ENCODE results near the gene ZCCHC18. TPM values are rescaled to one million over a fixed set of nuclear protein-coding genes. Genes with fewer than 3 reads are reported as not detected.

ZCCHC18 gene
- total and polyA plus RNA-seq, 2 of the 4 experiments (the other 2 are of a cell fraction): 0.36 to 1.5 TPM

Other genes starting within 250 kb of the ZCCHC18 start
- gene TMSB15B, start 149.9 kb upstream of the ZCCHC18 start, total RNA-seq (2012; rRNA removed): 5.6 and 7.9 TPM in 2 replicates
- gene TMSB15B, start 149.9 kb upstream of the ZCCHC18 start, polyA plus RNA-seq (2012; rRNA removed): 9.0 and 9.9 TPM in 2 replicates
- not detected in 2 replicates for gene H2BW1, start 98.8 kb upstream of the ZCCHC18 start, total RNA-seq (2012; rRNA removed)
- not detected in 2 replicates for gene H2BW1, start 98.8 kb upstream of the ZCCHC18 start, polyA plus RNA-seq (2012; rRNA removed)
- not detected in 2 replicates for gene H2BW2, start 72.6 kb upstream of the ZCCHC18 start, total RNA-seq (2012; rRNA removed)
- gene H2BW2, start 72.6 kb upstream of the ZCCHC18 start, polyA plus RNA-seq (2012; rRNA removed): not detected in 2 replicates
- 2.0 and 5.8 TPM in 2 replicates for gene TMSB15C, start 36.3 kb upstream of the ZCCHC18 start, total RNA-seq (2012; rRNA removed)
- 1.9 and 2.1 TPM in 2 replicates for gene TMSB15C, start 36.3 kb upstream of the ZCCHC18 start, polyA plus RNA-seq (2012; rRNA removed)
- gene SLC25A53, start 44.5 kb downstream of the ZCCHC18 start, total RNA-seq (2012; rRNA removed): 5.8 and 5.9 TPM in 2 replicates
- gene SLC25A53, start 44.5 kb downstream of the ZCCHC18 start, polyA plus RNA-seq (2012; rRNA removed): 3.7 and 4.4 TPM in 2 replicates
- 13.8 and 25.3 TPM in 2 replicates for gene FAM199X, start 53.9 kb downstream of the ZCCHC18 start, total RNA-seq (2012; rRNA removed)
- gene FAM199X, start 53.9 kb downstream of the ZCCHC18 start, polyA plus RNA-seq (2012; rRNA removed): 2.8 and 4.0 TPM in 2 replicates
- gene ESX1, start 142.4 kb downstream of the ZCCHC18 start, total RNA-seq (2012; rRNA removed): not detected in 2 replicates
- not detected in 2 replicates for gene ESX1, start 142.4 kb downstream of the ZCCHC18 start, polyA plus RNA-seq (2012; rRNA removed)